GM23248 (cell line): ENCODE results near the gene ORC2.

ENCODE experiments used
- EZH2 ChIP-seq: fragments of 200-600 bp; sonication (generic); IDR thresholded peaks from 2 replicates; pipeline ENCODE4 v1.6.1; 2018; ENCODE audit warnings: antibody characterized with exemption, mild to moderate bottlenecking; ENCODE audit not compliant: insufficient read depth, poor library complexity, severe bottlenecking
- EZH2phosphoT487 ChIP-seq: fragments of 200-600 bp; sonication (generic); IDR thresholded peaks from 2 replicates; pipeline ENCODE4 v1.6.1; 2018; ENCODE audit warnings: antibody characterized with exemption, moderate library complexity, mild to moderate bottlenecking, low read depth; ENCODE audit not compliant: insufficient read depth

DNA sequence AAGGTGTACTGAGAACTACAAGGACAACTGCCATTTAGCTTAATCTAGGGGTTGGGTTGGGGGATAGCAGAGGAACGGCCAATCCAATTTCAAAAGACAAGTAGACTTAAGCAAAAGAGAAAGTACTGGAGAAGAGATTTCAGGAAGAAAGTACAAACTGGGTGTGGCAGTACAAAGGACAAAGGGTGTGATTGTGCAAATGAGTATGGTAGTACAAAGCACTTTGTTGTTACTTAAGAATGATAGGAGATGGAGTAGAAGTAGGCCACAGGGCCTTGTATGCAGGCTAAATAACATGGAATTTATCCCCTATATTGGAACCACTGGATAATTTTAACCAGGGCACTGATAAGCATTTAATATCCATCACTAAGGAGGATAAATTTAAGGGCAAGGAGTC lies 4.7 kb upstream of the ORC2 start:
- TF ChIP-seq EZH2 = no peak
- no peak for TF ChIP-seq EZH2phosphoT487
